NCI-H345 treated with DMSO at 0.1 percent for 48 hours (cell line): ENCODE data around the gene GRIPAP1.

Experiments used
- DNase-seq: peaks from one replicate; lab custom pipeline; 2025; ENCODE audit not compliant: unreplicated experiment; lab: John Stamatoyannopoulos, UW

The GRIPAP1 gene

GRCh38 chrX:48923771-48924170, 78.3 kb downstream of the GRIPAP1 start:
- DNase-seq = no peak
